SU-DHL-6 (cell line): ENCODE results near the gene HOXD12.

Experiments
- H2AFZ ChIP-seq: fragments of 200-600 bp; sonication (generic); 2 replicates; pipeline ENCODE4 v1.6.1; 2014; ENCODE audit warnings: low read depth, mild to moderate bottlenecking, moderate library complexity, mixed read lengths, antibody characterized with exemption, low read length; ENCODE audit not compliant: severe bottlenecking
- H3F3A ChIP-seq: fragments of 200-600 bp; shearing (Covaris generic); 2 replicates; pipeline ENCODE4 v1.6.0; 2016; ENCODE audit warnings: antibody characterized with exemption, mild to moderate bottlenecking; ENCODE audit not compliant: insufficient read depth
- H3K27ac ChIP-seq: fragments of 200-600 bp; sonication (generic); 2 replicates; pipeline ENCODE4 v1.5.1; 2016; ENCODE audit warnings: low read depth, mild to moderate bottlenecking, low read length, moderate library complexity, mixed read lengths
- H3K27me3 ChIP-seq: fragments of 200-600 bp; sonication (generic), shearing (Covaris generic); 2 replicates; pipeline ENCODE4 v1.6.0; 2014; ENCODE audit warnings: mild to moderate bottlenecking, low read length
- H3K36me3 ChIP-seq: fragments of 200-600 bp; sonication (generic); 2 replicates; pipeline ENCODE4 v1.6.1; 2014; ENCODE audit warnings: mild to moderate bottlenecking, low read length, mixed read lengths
- H3K4me2 ChIP-seq: fragments of 300-600, 200-600 bp; shearing (Covaris generic), sonication (generic); 2 replicates; pipeline ENCODE4 v1.6.0; 2014; ENCODE audit warnings: low read length, low read depth, mild to moderate bottlenecking; ENCODE audit not compliant: poor library complexity, severe bottlenecking
- H3K4me3 ChIP-seq: fragments of 200-600 bp; sonication (generic); 2 replicates; pipeline ENCODE4 v1.5.1; 2014; ENCODE audit warnings: antibody characterized with exemption, low read length, mild to moderate bottlenecking, mixed read lengths; ENCODE audit not compliant: insufficient read depth, poor library complexity, severe bottlenecking
- H3K79me2 ChIP-seq: fragments of 200-600 bp; sonication (generic); 2 replicates; pipeline ENCODE4 v1.6.1; 2014; ENCODE audit warnings: mild to moderate bottlenecking, low read length, moderate library complexity; ENCODE audit not compliant: insufficient read depth
- H3K9ac ChIP-seq: fragments of 200-600 bp; sonication (generic); 2 replicates; pipeline ENCODE4 v1.7.0; 2014; ENCODE audit warnings: mild to moderate bottlenecking, low read length
- H3K9me2 ChIP-seq: fragments of 200-600 bp; sonication (generic); replicated peaks from 2 replicates; pipeline ENCODE4 v1.6.1; 2014; ENCODE audit warnings: low read length; ENCODE audit not compliant: insufficient read depth
- H3K9me3 ChIP-seq: fragments of 200-600 bp; sonication (generic); 2 replicates; pipeline ENCODE4 v1.6.1; 2014; ENCODE audit warnings: low read length, mixed read lengths; ENCODE audit not compliant: insufficient read depth
- H4K20me1 ChIP-seq: fragments of 200-600 bp; sonication (generic); 2 replicates; pipeline ENCODE4 v1.6.1; 2014; ENCODE audit warnings: low read depth, mild to moderate bottlenecking, antibody characterized with exemption, low read length, moderate library complexity, mixed read lengths
- EZH2phosphoT487 ChIP-seq: fragments of 200-600 bp; sonication (generic), shearing (Covaris generic); conservative IDR thresholded peaks from 2 replicates; pipeline ENCODE4 v1.6.1; 2018; ENCODE audit warnings: mild to moderate bottlenecking, antibody characterized with exemption, low read length, moderate library complexity, mixed read lengths
- TF ChIP-seq, protein P1 (sequence below): fragments of 200-600 bp; sonication (generic); IDR thresholded peaks from one replicate; pipeline ENCODE4 v1.5.1; 2017; ENCODE audit warnings: antibody characterized with exemption, mild to moderate bottlenecking, low read length, moderate library complexity; ENCODE audit not compliant: insufficient read depth, poor library complexity, severe bottlenecking

The HOXD12 gene

GRCh38 chr2:176149939-176150583 lies 50.5 kb downstream of the HOXD12 start:
- H3K9me3 ChIP-seq, result no peaks in the 10 kb centered on the region
- TF ChIP-seq EZH2phosphoT487, result no peak
- TF ChIP-seq, protein P1, sequence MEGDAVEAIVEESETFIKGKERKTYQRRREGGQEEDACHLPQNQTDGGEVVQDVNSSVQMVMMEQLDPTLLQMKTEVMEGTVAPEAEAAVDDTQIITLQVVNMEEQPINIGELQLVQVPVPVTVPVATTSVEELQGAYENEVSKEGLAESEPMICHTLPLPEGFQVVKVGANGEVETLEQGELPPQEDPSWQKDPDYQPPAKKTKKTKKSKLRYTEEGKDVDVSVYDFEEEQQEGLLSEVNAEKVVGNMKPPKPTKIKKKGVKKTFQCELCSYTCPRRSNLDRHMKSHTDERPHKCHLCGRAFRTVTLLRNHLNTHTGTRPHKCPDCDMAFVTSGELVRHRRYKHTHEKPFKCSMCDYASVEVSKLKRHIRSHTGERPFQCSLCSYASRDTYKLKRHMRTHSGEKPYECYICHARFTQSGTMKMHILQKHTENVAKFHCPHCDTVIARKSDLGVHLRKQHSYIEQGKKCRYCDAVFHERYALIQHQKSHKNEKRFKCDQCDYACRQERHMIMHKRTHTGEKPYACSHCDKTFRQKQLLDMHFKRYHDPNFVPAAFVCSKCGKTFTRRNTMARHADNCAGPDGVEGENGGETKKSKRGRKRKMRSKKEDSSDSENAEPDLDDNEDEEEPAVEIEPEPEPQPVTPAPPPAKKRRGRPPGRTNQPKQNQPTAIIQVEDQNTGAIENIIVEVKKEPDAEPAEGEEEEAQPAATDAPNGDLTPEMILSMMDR, result no peak
- no peaks in the 10 kb centered on the region for H4K20me1 ChIP-seq
- H3F3A ChIP-seq, result no peaks in the 10 kb centered on the region
- no peaks in the 10 kb centered on the region for H3K27me3 ChIP-seq
- H3K79me2 ChIP-seq, result no peaks in the 10 kb centered on the region
- H3K9me2 ChIP-seq, result no peaks in the 10 kb centered on the region
- H3K9ac ChIP-seq, result no peak overlapping the region
- H3K4me3 ChIP-seq, result no peak overlapping the region
- no peak overlapping the region for H2AFZ ChIP-seq
- H3K36me3 ChIP-seq, result no peaks in the 10 kb centered on the region
- H3K27ac ChIP-seq, result no peak overlapping the region
- no peak overlapping the region for H3K4me2 ChIP-seq

- Histone ChIP-seq H4K20me1 (no peaks in the 10 kb centered on the region), H3K36me3 (no peaks in the 10 kb centered on the region), H3K79me2 (no peaks in the 10 kb centered on the region)
These were observed 51.2 kb downstream of the HOXD12 start for GRCh38 chr2:176150584-176151441.

DNA sequence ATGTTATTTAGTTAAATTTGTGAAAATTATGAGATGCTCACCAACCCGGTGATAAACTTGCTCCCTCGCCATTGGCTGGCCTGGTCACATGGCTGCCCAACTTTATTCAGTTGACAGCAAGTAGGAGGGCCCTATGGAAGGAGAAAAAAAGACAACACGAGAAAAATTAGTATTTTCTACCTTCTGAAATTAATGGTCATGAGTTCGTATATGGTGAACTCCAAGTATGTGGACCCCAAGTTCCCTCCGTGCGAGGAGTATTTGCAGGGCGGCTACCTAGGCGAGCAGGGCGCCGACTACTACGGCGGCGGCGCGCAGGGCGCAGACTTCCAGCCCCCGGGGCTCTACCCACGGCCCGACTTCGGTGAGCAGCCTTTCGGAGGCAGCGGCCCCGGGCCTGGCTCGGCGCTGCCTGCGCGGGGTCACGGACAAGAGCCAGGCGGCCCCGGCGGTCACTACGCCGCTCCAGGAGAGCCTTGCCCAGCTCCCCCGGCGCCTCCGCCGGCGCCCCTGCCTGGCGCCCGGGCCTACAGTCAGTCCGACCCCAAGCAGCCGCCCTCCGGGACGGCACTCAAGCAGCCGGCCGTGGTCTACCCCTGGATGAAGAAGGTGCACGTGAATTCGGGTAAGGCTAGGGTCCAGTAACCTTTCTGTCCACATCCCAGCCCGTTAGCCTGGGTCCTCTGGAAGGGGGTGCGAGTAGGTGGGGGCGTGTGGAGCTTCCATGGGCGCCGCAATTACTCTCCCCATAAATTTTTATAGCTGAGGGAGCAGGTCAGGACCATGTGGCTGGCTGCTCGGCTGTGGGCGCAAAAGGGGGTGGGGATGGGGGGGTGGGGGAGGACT lies 52.1 kb downstream of the HOXD12 start, which contains the start of gene HOXD4:
Gene HOXD4, plus strand, starts transcription at position 109 of the 846 bp plus-strand sequence. Its CDS starts 84 bp downstream, at position 193.
- no peak within 1 kb of the TSS for H3K27ac ChIP-seq
- no peak within 1 kb of the TSS for H3K9ac ChIP-seq
- no peaks in the 10 kb centered on the region for H3K79me2 ChIP-seq
- H3K9me2 ChIP-seq, result no peaks in the 10 kb centered on the region
- no peaks in the 10 kb centered on the region for H3K27me3 ChIP-seq
- H3K9me3 ChIP-seq, result no peaks in the 10 kb centered on the region
- H4K20me1 ChIP-seq, result no peaks in the 10 kb centered on the region
- no peak within 1 kb of the TSS for H3K4me3 ChIP-seq
- no peak within 1 kb of the TSS for H3K4me2 ChIP-seq
- no peaks in the 10 kb centered on the region for H3K36me3 ChIP-seq
- H2AFZ ChIP-seq, result no peak within 1 kb of the TSS
- H3F3A ChIP-seq, result no peaks in the 10 kb centered on the region
- no peak for TF ChIP-seq EZH2phosphoT487
- TF ChIP-seq, protein P1, result no peak

More at GRCh38 chr2:176150584-176151441, 51.2 kb downstream of the HOXD12 start:
- TF ChIP-seq, protein P1, result no peak
- TF ChIP-seq EZH2phosphoT487, result no peak
- H3K9me3 ChIP-seq, result no peaks in the 10 kb centered on the region
- H3F3A ChIP-seq, result no peaks in the 10 kb centered on the region
- no peak overlapping the region for H2AFZ ChIP-seq
- H3K4me3 ChIP-seq, result no peak overlapping the region
- H3K4me2 ChIP-seq, result no peak overlapping the region
- no peak overlapping the region for H3K27ac ChIP-seq
- H3K9me2 ChIP-seq, result no peaks in the 10 kb centered on the region
- no peak overlapping the region for H3K9ac ChIP-seq
- no peaks in the 10 kb centered on the region for H3K27me3 ChIP-seq
